Ishikawa (cell line): ENCODE measurements around the gene RPL3.

Source experiments
- CEBPB ChIP-seq: IDR thresholded peaks from 2 replicates; pipeline ENCODE4 v1.6.1; 2012
- CREB1 ChIP-seq: IDR thresholded peaks from 2 replicates; pipeline ENCODE4 v1.6.1; 2012; ENCODE audit warnings: low read depth
- EGR1 ChIP-seq: IDR thresholded peaks from 2 replicates; pipeline ENCODE4 v1.6.1; 2012
- EP300 ChIP-seq: IDR thresholded peaks from 2 replicates; pipeline ENCODE4 v1.6.1; 2012; ENCODE audit warnings: borderline replicate concordance
- FOXM1 ChIP-seq: IDR thresholded peaks from 2 replicates; pipeline ENCODE4 v1.6.1; 2012; ENCODE audit warnings: low read depth, borderline replicate concordance
- NFIC ChIP-seq: IDR thresholded peaks from 2 replicates; pipeline ENCODE4 v1.6.1; 2012
- RAD21 ChIP-seq: IDR thresholded peaks from 2 replicates; pipeline ENCODE4 v1.6.1; 2012; ENCODE audit warnings: low read depth
- TCF12 ChIP-seq: IDR thresholded peaks from 2 replicates; pipeline ENCODE4 v1.6.1; 2012; ENCODE audit warnings: low read depth
- TEAD4 ChIP-seq: IDR thresholded peaks from 2 replicates; pipeline ENCODE4 v1.6.1; 2012
- YY1 ChIP-seq: IDR thresholded peaks from 2 replicates; pipeline ENCODE4 v1.6.1; 2012; ENCODE audit warnings: low read depth
- ZBTB7A ChIP-seq: IDR thresholded peaks from 2 replicates; pipeline ENCODE4 v1.6.1; 2012; ENCODE audit warnings: low read depth
- TF ChIP-seq, protein P1 (sequence below): IDR thresholded peaks from 2 replicates; pipeline ENCODE4 v1.6.1; 2012
- TF ChIP-seq, protein P2 (sequence below): IDR thresholded peaks from 2 replicates; pipeline ENCODE4 v1.6.1; 2012

DNA sequence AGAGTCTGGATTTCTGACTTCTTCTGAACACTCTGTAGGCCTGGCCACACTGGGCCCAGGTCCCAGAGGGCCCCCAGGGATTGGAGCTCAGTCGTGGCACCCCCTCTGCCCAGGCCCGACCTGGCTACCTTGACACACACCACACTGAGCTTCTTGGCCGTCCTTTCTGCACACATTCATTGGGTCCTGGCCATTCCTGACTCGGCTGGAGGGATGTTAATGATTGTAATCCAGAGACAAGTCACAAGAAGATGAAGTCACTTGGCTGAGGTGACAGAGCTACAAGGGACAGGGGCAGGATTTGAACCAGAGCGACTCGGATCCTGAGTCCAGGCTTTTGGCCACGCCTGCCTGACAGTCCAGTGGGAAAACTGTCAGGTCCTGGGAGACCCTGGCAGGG is 50.8 kb downstream of the RPL3 start:
- TF ChIP-seq, protein P1, sequence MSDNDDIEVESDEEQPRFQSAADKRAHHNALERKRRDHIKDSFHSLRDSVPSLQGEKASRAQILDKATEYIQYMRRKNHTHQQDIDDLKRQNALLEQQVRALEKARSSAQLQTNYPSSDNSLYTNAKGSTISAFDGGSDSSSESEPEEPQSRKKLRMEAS: no peak
- TF ChIP-seq EP300 (no peak), RAD21 (no peak), TEAD4 (no peak), ZBTB7A (no peak), NFIC (no peak), CEBPB (no peak), YY1 (no peak), EGR1 (no peak), FOXM1 (no peak), TCF12 (no peak), CREB1 (no peak)
- TF ChIP-seq, protein P2, sequence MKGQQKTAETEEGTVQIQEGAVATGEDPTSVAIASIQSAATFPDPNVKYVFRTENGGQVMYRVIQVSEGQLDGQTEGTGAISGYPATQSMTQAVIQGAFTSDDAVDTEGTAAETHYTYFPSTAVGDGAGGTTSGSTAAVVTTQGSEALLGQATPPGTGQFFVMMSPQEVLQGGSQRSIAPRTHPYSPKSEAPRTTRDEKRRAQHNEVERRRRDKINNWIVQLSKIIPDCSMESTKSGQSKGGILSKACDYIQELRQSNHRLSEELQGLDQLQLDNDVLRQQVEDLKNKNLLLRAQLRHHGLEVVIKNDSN: no peak
